ENCODE measurements around the gene FLAD1. TPM values are rescaled to one million over a fixed set of nuclear protein-coding genes. Genes with fewer than 3 reads are reported as not detected.

FLAD1 gene
- total RNA-seq, 1 experiment from 2014 or later = 88.3 TPM

- no peak; the same call in 1 of the 2 replicates for TF ChIP-seq FOXK1 (CRISPR knock-in tag; IDR thresholded peaks at IDR 0.05)
- TF ChIP-seq JAZF1 (CRISPR knock-in tag; IDR thresholded peaks at IDR 0.05) = no peak
- TF ChIP-seq ATF1 (CRISPR knock-in tag; IDR thresholded peaks at IDR 0.05) = peak; percentile 87; the same call in 1 of the 2 replicates
- TF ChIP-seq PREB (CRISPR knock-in tag; IDR thresholded peaks at IDR 0.05; ENCODE audit: borderline replicate concordance) = no peak; the same call in 1 of the 2 replicates
- TF ChIP-seq ZNF423 (CRISPR knock-in tag; IDR thresholded peaks at IDR 0.05) = no peak
- no peak for TF ChIP-seq ZNF425 (CRISPR knock-in tag; conservative IDR thresholded peaks at IDR 0.05)
- peak; percentile 70 for TF ChIP-seq SP1 (CRISPR knock-in tag; conservative IDR thresholded peaks at IDR 0.05)
- peak; percentile 85; the same call in 1 of the 2 replicates for TF ChIP-seq ZNF532 (CRISPR knock-in tag; IDR thresholded peaks at IDR 0.05; ENCODE audit: borderline replicate concordance)
- TF ChIP-seq KAT7 (CRISPR knock-in tag; IDR thresholded peaks at IDR 0.05; ENCODE audit: borderline replicate concordance) = 0 out of 2 replicates have a peak, but pooled peaks have one; percentile 65
- no peak for TF ChIP-seq NR1H2 (CRISPR knock-in tag; IDR thresholded peaks at IDR 0.05)
- TF ChIP-seq ZNF232 (CRISPR knock-in tag; IDR thresholded peaks at IDR 0.05) = peak; percentile 89
- no peak for TF ChIP-seq ZNF512 (CRISPR knock-in tag; IDR thresholded peaks at IDR 0.05; ENCODE audit: borderline replicate concordance)
- TF ChIP-seq ATF6 (CRISPR knock-in tag; IDR thresholded peaks at IDR 0.05) = no peak
- TF ChIP-seq GTF2I (CRISPR knock-in tag; conservative IDR thresholded peaks at IDR 0.05) = no peak
- TF ChIP-seq E2F5 (CRISPR knock-in tag; IDR thresholded peaks at IDR 0.05) = no peak; the same call in none of the 2 replicates
- TF ChIP-seq FOXJ3 (CRISPR knock-in tag; IDR thresholded peaks at IDR 0.05; ENCODE audit: borderline replicate concordance) = no peak
- no peak for TF ChIP-seq HMGA2 (CRISPR knock-in tag; IDR thresholded peaks at IDR 0.05)
- TF ChIP-seq ZNF317 (CRISPR knock-in tag; IDR thresholded peaks at IDR 0.05; ENCODE audit: borderline replicate concordance, low read depth) = no peak
- TF ChIP-seq ATF2 (CRISPR knock-in tag; IDR thresholded peaks at IDR 0.05; ENCODE audit: borderline replicate concordance, low read depth) = no peak
- TF ChIP-seq USF1 (CRISPR knock-in tag; IDR thresholded peaks at IDR 0.05) = peak; percentile 56
- peak; percentile 68 for TF ChIP-seq TEAD4 (CRISPR knock-in tag; IDR thresholded peaks at IDR 0.05)
These were observed 21.7 kb upstream of the FLAD1 start, which contains the start of gene PYGO2 (continued) for GRCh38 chr1:154961207-154962155.
